Measurements from ENCODE around the gene NPC1.

- TF ChIP-seq CTCF (IDR thresholded peaks at IDR 0.05; ENCODE audit: low read length) (no peak), EZH2 (IDR thresholded peaks at IDR 0.05; ENCODE audit: borderline replicate concordance, low read length) (no peak)
Observed at GRCh38 chr18:23612434-23613090, 26.3 kb upstream of the NPC1 start.
